Ovary (tissue), 10 donors: ENCODE data around the gene FOXE1. TPM values are rescaled to one million over a fixed set of nuclear protein-coding genes. Genes with fewer than 3 reads are reported as not detected.

Experiments used
- DNase-seq, 5 donors: peaks; one replicate each; pipeline ENCODE4 v3.0.0-alpha.2; 2019 to 2020
- H3K27ac ChIP-seq, 2 donors: fragments of 200-600 bp; one replicate each; pipeline versions ENCODE4 v1.5.1 to v1.8.0; 2019 to 2022
- H3K27me3 ChIP-seq: fragments of 200-600 bp; one replicate; pipeline ENCODE4 v1.8.0; 2022
- H3K36me3 ChIP-seq: fragments of 200-600 bp; sonication (generic); one replicate; pipeline ENCODE4 v1.5.1; 2019
- H3K4me1 ChIP-seq: one replicate; pipeline ENCODE4 v1.8.1; 2013; ENCODE audit warnings: mild to moderate bottlenecking, moderate library complexity; ENCODE audit not compliant: insufficient read depth
- H3K4me3 ChIP-seq: fragments of 200-600 bp; sonication (generic); one replicate; pipeline ENCODE4 v1.5.1; 2017
- H3K9me3 ChIP-seq, 2 donors: fragments of 200-600 bp in 1 of 2; sonication (generic) in 1 of 2; one replicate each; pipeline versions ENCODE4 v1.5.1 to v1.8.1; 2013 to 2019; ENCODE audit warnings: mild to moderate bottlenecking in 1 of 2, moderate library complexity in 1 of 2
- EP300 ChIP-seq: sonication (generic); formaldehyde crosslinking; IDR thresholded peaks from one replicate; pipeline ENCODE4 v1.6.1; 2017; ENCODE audit warnings: antibody characterized with exemption
- POLR2A ChIP-seq: fragments of 450-650 bp; IDR thresholded peaks from one replicate; pipeline ENCODE4 v1.6.1; 2017; ENCODE audit warnings: antibody characterized with exemption, mild to moderate bottlenecking, moderate library complexity
- WGBS, 3 donors: extraction: QIAGEN DNeasy Blood & Tissue Kit in 1 of 3; methylation state at CpG; one replicate each; pipeline versions ENCODE4 v1.1.5 to v1.1.7; 2013 to 2017; 5-methylcytosine and 5-hydroxymethylcytosine counted together
- intact Hi-C, 4 donors: fragments of 100-400 bp; cut with DNase I; formaldehyde crosslinking; loops; one replicate each; pipeline versions ENCODE4 v1.11.0 to v1.15.1; 2022 to 2023
- long read RNA-seq, 3 donors: library from polyadenylated mRNA in 2 of 3; unstranded in 2 of 3; transcript quantifications; one replicate each; pipeline ENCODE4 v2.0.0 and lab custom pipeline, GENCODE V29; 2021 to 2026
- polyA plus RNA-seq, 2 donors: library from polyadenylated mRNA; stranded (reverse); fragments of 200-250 nt in 1 of 2; fragments of 350-450 nt in 1 of 2; fragmentation: Illumina TruSeq in 1 of 2; extraction: RNeasy Lipid Tissue Mini Kit (QIAGEN cat#74804) in 1 of 2; gene quantifications; one replicate each; pipeline ENCODE4 v1.2.3, GENCODE V29; 2013 to 2014
- total RNA-seq, 7 donors: library from RNA; depleted of rRNA in 2 of 7; stranded (reverse); fragments of >200 nt in 2 of 7; fragmentation: NEBNext Ultra II Directional in 3 of 7; extraction: Animal tissue kit (Norgen Biotek cat#: 25700) in 3 of 7; gene quantifications; one replicate each; pipeline versions ENCODE4 v1.1.0 to v1.2.4, GENCODE V29; 2016 to 2023
- TF ChIP-seq, protein P1 (sequence below), 3 donors: fragments of 450-650 bp in 2 of 3; fragments of 200-600 bp in 1 of 3; IDR thresholded peaks; one replicate each; pipeline versions ENCODE4 v1.5.1 to v1.8.0; 2016 to 2022; ENCODE audit warnings: antibody characterized with exemption in 3 of 3, mild to moderate bottlenecking in 1 of 3
- donor health status: DM: no; HTN: no; CAD: no; lungs with moderate emphysema.
- donor health status: DM: no; HTN: no; CAD: no.
- donor health status: Bipolar disorder and iron deficiency.
- donor health status: DM: yes; HTN: yes; CAD: no.
- donor health status: DM: no; HTN: no; CAD: no.
- donor health status: DM: yes; HTN: yes; CAD: no.

Gene FOXE1
- not detected for total RNA-seq
- not detected for polyA plus RNA-seq
- long read RNA-seq, donor 1: 0 reads
- long read RNA-seq, donor 2, partial matches to known transcripts: 0 of 2 reads
- long read RNA-seq, donor 2, other reads (novel, unspliced or antisense): 0 of 2 reads
- long read RNA-seq, donor 3: 0 reads

DNA sequence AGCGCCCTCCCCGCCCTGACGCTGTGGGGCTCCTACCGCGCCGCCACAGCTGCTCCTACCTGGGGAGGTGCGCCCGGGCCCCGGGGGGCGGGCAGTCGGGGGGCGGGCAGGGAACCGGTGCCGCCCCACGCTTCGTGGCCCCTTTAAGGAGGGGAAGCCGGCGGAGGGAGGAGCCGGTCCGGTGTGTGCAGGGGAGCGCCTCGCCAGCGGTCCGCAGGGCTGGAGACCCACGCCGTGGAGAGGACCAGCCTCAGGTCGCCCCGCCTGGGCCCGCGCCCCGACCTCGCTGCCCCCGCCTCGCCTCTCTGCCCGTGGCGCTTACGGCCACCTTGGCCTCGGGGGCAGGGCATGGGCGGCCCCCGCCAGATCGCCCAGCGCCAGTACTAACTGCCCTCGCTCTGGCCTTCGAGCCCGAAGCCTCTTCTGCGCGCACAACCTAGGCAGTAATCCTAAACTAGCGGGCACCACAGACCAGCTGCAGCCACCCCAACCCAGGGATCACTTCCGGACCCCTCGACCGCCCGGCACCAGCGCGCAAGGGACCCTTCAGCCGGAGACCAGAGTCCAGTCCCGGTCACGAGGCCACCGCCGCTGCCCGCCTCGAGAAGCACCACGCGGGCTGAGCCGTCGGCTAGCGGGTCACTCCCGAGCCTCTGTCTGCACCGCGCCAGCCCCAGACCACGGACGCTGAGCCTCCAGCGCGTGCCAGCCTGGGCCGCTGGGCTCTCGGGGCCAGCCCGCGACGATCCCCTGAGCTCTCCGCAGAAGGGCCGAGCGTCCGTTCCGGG is at the start of gene FOXE1:
Gene FOXE1, plus strand, starts transcription at position 171 of the 788 bp plus-strand sequence. CDS start 689 bp downstream, outside the sequence.
- Histone ChIP-seq H3K27me3 (peaks cover 2% of the 10 kb centered on the region), H3K27ac (no peak within 1 kb of the TSS), H3K9me3 (no peaks in the 10 kb centered on the region), H3K4me1 (peaks cover 1% of the 10 kb centered on the region), H3K4me3 (no peak within 1 kb of the TSS), H3K36me3 (no peaks in the 10 kb centered on the region)
- DNase-seq: peak in 1 of 5 donors; percentile 17
- no peak for TF ChIP-seq EP300
- no peak for TF ChIP-seq POLR2A
- TF ChIP-seq, protein P1, sequence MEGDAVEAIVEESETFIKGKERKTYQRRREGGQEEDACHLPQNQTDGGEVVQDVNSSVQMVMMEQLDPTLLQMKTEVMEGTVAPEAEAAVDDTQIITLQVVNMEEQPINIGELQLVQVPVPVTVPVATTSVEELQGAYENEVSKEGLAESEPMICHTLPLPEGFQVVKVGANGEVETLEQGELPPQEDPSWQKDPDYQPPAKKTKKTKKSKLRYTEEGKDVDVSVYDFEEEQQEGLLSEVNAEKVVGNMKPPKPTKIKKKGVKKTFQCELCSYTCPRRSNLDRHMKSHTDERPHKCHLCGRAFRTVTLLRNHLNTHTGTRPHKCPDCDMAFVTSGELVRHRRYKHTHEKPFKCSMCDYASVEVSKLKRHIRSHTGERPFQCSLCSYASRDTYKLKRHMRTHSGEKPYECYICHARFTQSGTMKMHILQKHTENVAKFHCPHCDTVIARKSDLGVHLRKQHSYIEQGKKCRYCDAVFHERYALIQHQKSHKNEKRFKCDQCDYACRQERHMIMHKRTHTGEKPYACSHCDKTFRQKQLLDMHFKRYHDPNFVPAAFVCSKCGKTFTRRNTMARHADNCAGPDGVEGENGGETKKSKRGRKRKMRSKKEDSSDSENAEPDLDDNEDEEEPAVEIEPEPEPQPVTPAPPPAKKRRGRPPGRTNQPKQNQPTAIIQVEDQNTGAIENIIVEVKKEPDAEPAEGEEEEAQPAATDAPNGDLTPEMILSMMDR (IDR thresholded peaks at IDR 0.05): no peak
- intact Hi-C loops: no loop called here
- whole genome bisulfite sequencing, 3 donors: 1 to 2% (median 1%) methylated on average over 57 to 83 of the region's 83 CpGs

DNA sequence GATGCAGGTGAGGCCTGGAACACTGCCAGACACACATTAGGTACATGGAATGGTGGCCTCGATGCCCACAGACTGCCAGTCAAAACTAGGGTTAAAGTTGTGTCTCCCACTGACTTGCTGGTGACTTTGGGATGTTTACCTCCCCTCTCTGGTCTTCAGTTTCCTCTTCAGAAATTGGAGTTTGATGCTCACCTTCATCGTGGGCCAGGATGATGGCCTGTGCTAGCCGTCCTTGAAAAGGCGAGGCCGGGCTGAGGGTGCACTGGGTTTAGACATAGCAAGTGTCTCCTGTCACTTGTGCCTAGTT is 49.0 kb upstream of the FOXE1 start:
- no peaks in the 10 kb centered on the region for H3K36me3 ChIP-seq
- WGBS, 3 donors: 63 to 70% (median 68%) methylated on average over 5 of the region's 5 CpGs
- intact Hi-C loops: no loop called here
- H3K27ac ChIP-seq: no peak overlapping the region
- no peaks in the 10 kb centered on the region for H3K4me1 ChIP-seq
- TF ChIP-seq, protein P1 (IDR thresholded peaks at IDR 0.05): no peak
- TF ChIP-seq EP300 (no peak), POLR2A (no peak)
- no peak overlapping the region for H3K4me3 ChIP-seq
- H3K27me3 ChIP-seq: no peaks in the 10 kb centered on the region
- no peak for DNase-seq
- H3K9me3 ChIP-seq: no peaks in the 10 kb centered on the region

DNA sequence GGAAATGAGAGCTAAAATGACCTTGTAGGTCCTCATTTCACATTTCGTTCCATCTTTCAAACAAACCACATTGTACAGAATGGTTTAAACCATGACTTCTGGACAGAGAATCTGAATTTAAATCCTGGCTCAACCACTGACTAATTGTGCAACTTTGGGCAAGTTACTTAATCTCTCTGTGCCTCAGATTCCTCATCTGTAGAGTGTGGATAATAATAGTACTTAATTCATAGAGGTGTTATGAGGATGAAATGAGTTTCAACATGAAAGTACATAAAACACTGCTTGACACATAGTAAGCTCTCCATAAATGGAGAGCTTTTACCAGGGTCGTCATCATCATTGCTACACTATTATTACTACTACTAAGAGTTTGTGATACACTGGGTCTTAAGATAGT is 46.3 kb upstream of the FOXE1 start:
- 49 to 66% (median 61%) methylated on average over 2 of the region's 2 CpGs for WGBS, 3 donors
- Histone ChIP-seq H3K9me3 (no peaks in the 10 kb centered on the region), H3K27me3 (no peaks in the 10 kb centered on the region), H3K36me3 (no peaks in the 10 kb centered on the region), H3K4me1 (no peaks in the 10 kb centered on the region), H3K27ac (no peak overlapping the region), H3K4me3 (no peak overlapping the region)
- intact Hi-C loops: no loop called here
- DNase-seq: no peak
- TF ChIP-seq, protein P1 (IDR thresholded peaks at IDR 0.05): no peak
- no peak for TF ChIP-seq POLR2A
- TF ChIP-seq EP300: no peak

DNA sequence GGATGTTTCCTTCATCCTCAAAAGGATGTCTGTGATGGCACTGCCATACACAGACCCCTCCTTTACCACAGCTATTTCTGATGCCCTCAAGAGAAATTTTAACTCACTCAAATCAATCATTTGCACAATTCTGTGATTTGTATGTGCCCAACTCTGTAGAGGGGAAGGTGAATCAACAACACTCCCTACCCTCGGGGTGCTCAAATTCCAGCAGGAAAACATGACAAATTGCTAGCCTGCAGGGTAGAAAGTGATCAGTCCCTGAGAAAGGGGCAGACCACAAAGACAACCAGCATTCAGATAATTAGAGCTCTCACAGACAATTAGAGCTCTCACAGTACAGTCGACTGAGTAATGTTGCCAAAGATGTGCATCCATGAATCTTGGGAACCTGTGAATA is 45.3 kb upstream of the FOXE1 start:
- Histone ChIP-seq H3K9me3 (no peaks in the 10 kb centered on the region), H3K27me3 (no peaks in the 10 kb centered on the region), H3K4me1 (no peaks in the 10 kb centered on the region), H3K36me3 (no peaks in the 10 kb centered on the region), H3K4me3 (no peak overlapping the region), H3K27ac (no peak overlapping the region)
- 46 to 57% (median 46%) methylated on average over 2 of the region's 2 CpGs for WGBS, 3 donors
- TF ChIP-seq POLR2A (no peak), EP300 (no peak)
- TF ChIP-seq, protein P1 (IDR thresholded peaks at IDR 0.05): no peak
- intact Hi-C loops: no loop called here
- no peak for DNase-seq
